Body of pancreas (tissue), 4 donors: ENCODE measurements around the gene TMEM256.

Source experiments
- CTCF ChIP-seq, 7 experiments: fragments of 450-650 bp in 4 of 7; fragments of 200-600 bp in 3 of 7; sonication (generic) in 3 of 7; IDR thresholded peaks; one replicate each; pipeline ENCODE4 v1.5.1; 2016 to 2019; ENCODE audit warnings: antibody characterized with exemption in 7 of 7
- POLR2A ChIP-seq, 3 donors: fragments of 450-650 bp; IDR thresholded peaks; one replicate each; pipeline ENCODE4 v1.6.1; 2016; ENCODE audit warnings: antibody characterized with exemption in 3 of 3, mild to moderate bottlenecking in 2 of 3

- TF ChIP-seq POLR2A (IDR thresholded peaks at IDR 0.05), result no peak
- no peak for TF ChIP-seq CTCF (IDR thresholded peaks at IDR 0.05)
Measured at GRCh38 chr17:7409716-7410115, 5.8 kb upstream of the TMEM256 start.
